ENCODE results near the gene ELOVL6. TPM values are rescaled to one million over a fixed set of nuclear protein-coding genes. Genes with fewer than 3 reads are reported as not detected.

Gene ELOVL6
- total and polyA plus RNA-seq, 11 donors: 0.50 to 22.4 (median 2.9) TPM

DNA sequence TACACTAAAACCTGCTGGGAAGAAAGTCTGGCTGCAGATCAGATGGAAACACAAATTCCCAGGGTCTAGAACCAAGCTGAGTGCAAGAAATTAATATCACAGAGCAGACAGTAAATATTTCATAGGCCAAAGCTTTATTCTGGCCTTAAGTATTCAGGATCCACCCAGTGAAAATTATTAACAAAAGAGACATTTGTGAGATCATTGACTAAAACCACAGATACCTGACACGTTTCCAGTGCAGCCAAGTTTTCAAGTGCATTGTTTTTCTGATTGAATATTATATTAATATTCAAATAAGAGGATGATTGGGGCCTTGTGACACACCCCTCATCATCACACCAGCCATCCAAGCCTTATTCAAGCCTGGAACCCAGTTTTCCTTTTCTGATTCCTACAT is 10.3 kb downstream of the ELOVL6 start:
- WGBS, 4 donors: 81 to 89% (median 82%) methylated on average over 1 of the region's 1 CpG
- Histone ChIP-seq H3K27ac (no peak overlapping the region), H3K9me3 (no peaks in the 10 kb centered on the region), H3K36me3 (no peaks in the 10 kb centered on the region), H3K4me3 (no peak overlapping the region), H3K4me1 (no peaks in the 10 kb centered on the region), H3K27me3 (no peaks in the 10 kb centered on the region)
- intact Hi-C loops (cut with DNase I): no loop called here
- no peak for ATAC-seq
- DNase-seq: no peak
- no peak for TF ChIP-seq POLR2A (IDR thresholded peaks at IDR 0.05)
- TF ChIP-seq, protein P1, sequence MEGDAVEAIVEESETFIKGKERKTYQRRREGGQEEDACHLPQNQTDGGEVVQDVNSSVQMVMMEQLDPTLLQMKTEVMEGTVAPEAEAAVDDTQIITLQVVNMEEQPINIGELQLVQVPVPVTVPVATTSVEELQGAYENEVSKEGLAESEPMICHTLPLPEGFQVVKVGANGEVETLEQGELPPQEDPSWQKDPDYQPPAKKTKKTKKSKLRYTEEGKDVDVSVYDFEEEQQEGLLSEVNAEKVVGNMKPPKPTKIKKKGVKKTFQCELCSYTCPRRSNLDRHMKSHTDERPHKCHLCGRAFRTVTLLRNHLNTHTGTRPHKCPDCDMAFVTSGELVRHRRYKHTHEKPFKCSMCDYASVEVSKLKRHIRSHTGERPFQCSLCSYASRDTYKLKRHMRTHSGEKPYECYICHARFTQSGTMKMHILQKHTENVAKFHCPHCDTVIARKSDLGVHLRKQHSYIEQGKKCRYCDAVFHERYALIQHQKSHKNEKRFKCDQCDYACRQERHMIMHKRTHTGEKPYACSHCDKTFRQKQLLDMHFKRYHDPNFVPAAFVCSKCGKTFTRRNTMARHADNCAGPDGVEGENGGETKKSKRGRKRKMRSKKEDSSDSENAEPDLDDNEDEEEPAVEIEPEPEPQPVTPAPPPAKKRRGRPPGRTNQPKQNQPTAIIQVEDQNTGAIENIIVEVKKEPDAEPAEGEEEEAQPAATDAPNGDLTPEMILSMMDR (IDR thresholded peaks at IDR 0.05): no peak

DNA sequence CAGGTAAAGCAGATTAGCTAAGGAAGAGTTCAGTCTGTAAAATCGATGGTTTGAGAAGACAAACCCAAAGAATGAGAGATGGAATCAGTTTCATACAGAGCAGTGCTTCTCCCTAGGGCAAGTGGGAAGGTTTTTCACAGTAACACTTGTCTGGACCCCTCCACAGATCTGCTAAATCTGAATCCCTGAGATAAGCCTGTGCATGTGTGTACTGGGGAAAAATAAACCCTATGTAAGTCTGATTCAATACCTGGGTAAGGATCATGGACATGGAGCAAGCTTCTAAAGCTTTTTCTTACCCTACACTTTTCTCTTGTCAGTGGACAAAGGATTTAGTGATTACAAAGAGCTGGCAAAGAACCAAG is 13.6 kb downstream of the ELOVL6 start:
- no peak for ATAC-seq
- intact Hi-C loops (cut with DNase I): no loop called here
- Histone ChIP-seq H3K27ac (no peak overlapping the region), H3K4me1 (no peaks in the 10 kb centered on the region), H3K9me3 (no peaks in the 10 kb centered on the region), H3K27me3 (no peaks in the 10 kb centered on the region), H3K36me3 (no peaks in the 10 kb centered on the region), H3K4me3 (no peak overlapping the region)
- TF ChIP-seq, protein P1 (IDR thresholded peaks at IDR 0.05): no peak
- no peak for TF ChIP-seq POLR2A (IDR thresholded peaks at IDR 0.05)
- no peak for DNase-seq
- 79 to 87% (median 83%) methylated on average over 1 of the region's 1 CpG for WGBS, 4 donors

DNA sequence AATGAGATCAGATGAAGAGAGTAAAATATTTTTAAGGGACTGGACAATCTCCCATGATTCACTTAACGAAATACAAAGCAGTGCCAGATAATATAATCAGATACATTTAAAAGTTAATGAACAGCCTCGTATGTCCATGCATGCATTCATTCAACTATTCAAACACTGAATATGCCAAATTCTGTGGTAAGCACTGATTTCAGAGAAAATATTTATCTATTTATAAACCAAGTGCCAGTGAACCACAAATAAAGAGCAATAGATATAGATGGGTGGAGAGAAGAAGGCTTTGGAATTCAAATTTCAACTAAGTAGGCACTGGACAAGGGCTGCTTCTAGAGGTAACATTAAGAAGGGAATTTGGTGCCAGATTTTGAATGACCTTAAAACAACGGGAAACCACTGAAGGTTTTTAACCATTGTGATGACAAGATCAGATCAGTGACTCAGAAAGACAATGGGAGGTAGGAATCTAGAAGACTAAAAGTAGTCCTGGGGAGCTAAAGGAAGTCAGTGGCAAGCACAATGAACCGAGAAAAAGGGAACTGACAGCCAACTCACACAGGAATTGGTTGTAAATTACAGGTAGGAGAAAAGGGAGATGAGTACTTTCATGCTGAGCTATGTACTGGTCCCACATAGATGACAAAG is 14.2 kb downstream of the ELOVL6 start:
- H3K27me3 ChIP-seq: no peaks in the 10 kb centered on the region
- no peaks in the 10 kb centered on the region for H3K36me3 ChIP-seq
- WGBS, 4 donors: 60 to 71% (median 65%) methylated on average over 4 of the region's 4 CpGs
- intact Hi-C loops (cut with DNase I): no loop called here
- no peaks in the 10 kb centered on the region for H3K4me1 ChIP-seq
- DNase-seq: no peak
- TF ChIP-seq, protein P1 (IDR thresholded peaks at IDR 0.05): no peak
- no peak for TF ChIP-seq POLR2A (IDR thresholded peaks at IDR 0.05)
- ATAC-seq: no peak
- H3K27ac ChIP-seq: no peak overlapping the region
- no peak overlapping the region for H3K4me3 ChIP-seq
- H3K9me3 ChIP-seq: no peaks in the 10 kb centered on the region

GRCh38 chr4:110183643-110184042 is 14.8 kb downstream of the ELOVL6 start:
- DNase-seq (no peak), ATAC-seq (no peak)
- no peak overlapping the region for H3K4me3 ChIP-seq
- no peak overlapping the region for H3K27ac ChIP-seq
- intact Hi-C loops (cut with DNase I): no loop called here
- no peaks in the 10 kb centered on the region for H3K36me3 ChIP-seq
- H3K9me3 ChIP-seq: no peaks in the 10 kb centered on the region
- no peaks in the 10 kb centered on the region for H3K27me3 ChIP-seq
- H3K4me1 ChIP-seq: no peaks in the 10 kb centered on the region
- TF ChIP-seq, protein P1 (IDR thresholded peaks at IDR 0.05): no peak
- TF ChIP-seq POLR2A (IDR thresholded peaks at IDR 0.05): no peak
- WGBS, 4 donors: 72 to 81% (median 79%) methylated on average over 5 of the region's 5 CpGs
